ENCODE results near the gene AGBL1.

- TF ChIP-seq CTCF (IDR thresholded peaks at IDR 0.05; ENCODE audit: insufficient read depth, low read length, poor library complexity, severe bottlenecking) = no peak
- TF ChIP-seq EZH2phosphoT487 (conservative IDR thresholded peaks at IDR 0.05; ENCODE audit: low read length) = no peak
Measured at GRCh38 chr15:86394866-86395265, 315.2 kb downstream of the AGBL1 start.

All from SU-DHL-6 (cell line).